H9 (cell line): ENCODE measurements around the gene TXNDC17. TPM values are rescaled to one million over a fixed set of nuclear protein-coding genes. Genes with fewer than 3 reads are reported as not detected.

Experiments used
- DNase-seq: peaks from one replicate; pipeline ENCODE4 v3.0.0-alpha.2; 2017
- H2AFZ ChIP-seq: one replicate; pipeline ENCODE4 v1.6.1; 2013; ENCODE audit warnings: mild to moderate bottlenecking, low read length, control low read depth, moderate library complexity
- H2AK5ac ChIP-seq: 2 replicates; pipeline ENCODE4 v1.6.1; 2013; ENCODE audit warnings: low read length, control low read depth, mixed read lengths; ENCODE audit not compliant: insufficient read length
- H2BK120ac ChIP-seq: one replicate; pipeline ENCODE4 v1.6.1; 2013; ENCODE audit warnings: low read depth, mild to moderate bottlenecking, low read length, control low read depth, inconsistent platforms; ENCODE audit not compliant: poor library complexity, severe bottlenecking
- H2BK12ac ChIP-seq: 2 replicates; pipeline ENCODE4 v1.6.1; 2013; ENCODE audit warnings: low read length, control low read depth, mixed read lengths, low read depth; ENCODE audit not compliant: insufficient read length
- H2BK15ac ChIP-seq: 2 replicates; pipeline ENCODE4 v1.6.1; 2013; ENCODE audit warnings: low read depth, low read length, control low read depth
- H2BK20ac ChIP-seq: one replicate; pipeline ENCODE4 v1.6.1; 2013; ENCODE audit warnings: low read depth, mild to moderate bottlenecking, low read length, control low read depth, inconsistent platforms; ENCODE audit not compliant: poor library complexity, severe bottlenecking
- H2BK5ac ChIP-seq: 2 replicates; pipeline ENCODE4 v1.6.1; 2013; ENCODE audit warnings: low read length, control low read depth, mixed read lengths; ENCODE audit not compliant: insufficient read length
- H3K14ac ChIP-seq: 2 replicates; pipeline ENCODE4 v1.6.1; 2013; ENCODE audit warnings: low read length, control low read depth; ENCODE audit not compliant: insufficient read depth
- H3K18ac ChIP-seq: 2 replicates; pipeline ENCODE4 v1.6.1; 2013; ENCODE audit warnings: low read depth, mild to moderate bottlenecking, mixed read lengths, low read length, control low read depth; ENCODE audit not compliant: insufficient read length
- H3K23ac ChIP-seq: 2 replicates; pipeline ENCODE4 v1.6.1; 2013; ENCODE audit warnings: low read length, control low read depth, mixed read lengths, low read depth; ENCODE audit not compliant: insufficient read length
- H3K23me2 ChIP-seq: 2 replicates; pipeline ENCODE4 v1.6.1; 2013; ENCODE audit warnings: low read depth, mild to moderate bottlenecking, mixed read lengths, low read length, control low read depth; ENCODE audit not compliant: insufficient read length, poor library complexity, severe bottlenecking
- H3K27ac ChIP-seq: 2 replicates; pipeline ENCODE4 v1.5.1; 2013; ENCODE audit warnings: low read length, control low read depth, mixed read lengths, low read depth; ENCODE audit not compliant: insufficient read length
- H3K27me3 ChIP-seq: 2 replicates; pipeline ENCODE4 v1.6.1; 2013; ENCODE audit warnings: low read length, control low read depth, inconsistent platforms; ENCODE audit not compliant: insufficient read depth
- H3K4ac ChIP-seq: 2 replicates; pipeline ENCODE4 v1.6.1; 2013; ENCODE audit warnings: low read depth, mild to moderate bottlenecking, control low read depth, inconsistent platforms, low read length, moderate library complexity
- H3K4me1 ChIP-seq: 2 replicates; pipeline ENCODE4 v1.6.1; 2013; ENCODE audit warnings: low read length, control low read depth, inconsistent platforms; ENCODE audit not compliant: insufficient read depth
- H3K4me2 ChIP-seq: 2 replicates; pipeline ENCODE4 v1.6.1; 2013; ENCODE audit warnings: low read length, control low read depth, mixed read lengths; ENCODE audit not compliant: insufficient read length, insufficient read depth
- H3K56ac ChIP-seq: 2 replicates; pipeline ENCODE4 v1.6.1; 2013; ENCODE audit warnings: low read depth, mild to moderate bottlenecking, mixed read lengths, low read length, control low read depth; ENCODE audit not compliant: insufficient read length
- H3K79me1 ChIP-seq: 2 replicates; pipeline ENCODE4 v1.6.1; 2013; ENCODE audit warnings: low read depth, mild to moderate bottlenecking, moderate library complexity, low read length, control low read depth, inconsistent platforms; ENCODE audit not compliant: insufficient read depth, poor library complexity, severe bottlenecking
- H3K79me2 ChIP-seq: 2 replicates; pipeline ENCODE4 v1.6.1; 2013; ENCODE audit warnings: low read length, control low read depth, inconsistent platforms; ENCODE audit not compliant: insufficient read depth
- H3K9ac ChIP-seq: 2 replicates; pipeline ENCODE4 v1.6.1; 2013; ENCODE audit warnings: low read length, control low read depth, mixed read lengths; ENCODE audit not compliant: insufficient read length; ENCODE audit errors: extremely low read depth
- H3K9me3 ChIP-seq: one replicate; pipeline ENCODE4 v1.6.1; 2013; ENCODE audit warnings: low read depth, low read length, inconsistent platforms; ENCODE audit not compliant: control insufficient read depth
- H3T11ph ChIP-seq: one replicate; pipeline ENCODE4 v1.6.1; 2013; ENCODE audit warnings: mild to moderate bottlenecking, low read length, control low read depth, inconsistent platforms
- H4K20me1 ChIP-seq: one replicate; pipeline ENCODE4 v1.6.1; 2013; ENCODE audit not compliant: control insufficient read depth, insufficient read length, insufficient read depth
- H4K5ac ChIP-seq: 2 replicates; pipeline ENCODE4 v1.6.1; 2013; ENCODE audit warnings: low read depth, mild to moderate bottlenecking, mixed read lengths, low read length, control low read depth; ENCODE audit not compliant: insufficient read length
- H4K8ac ChIP-seq: replicated peaks from 2 replicates; pipeline ENCODE4 v1.6.1; 2013; ENCODE audit warnings: low read length, control low read depth, mixed read lengths, low read depth; ENCODE audit not compliant: insufficient read length
- H4K91ac ChIP-seq: 2 replicates; pipeline ENCODE4 v1.6.1; 2013; ENCODE audit warnings: low read depth, mild to moderate bottlenecking, moderate library complexity, mixed read lengths, low read length, control low read depth; ENCODE audit not compliant: insufficient read length
- H3K27ac Mint-ChIP-seq, 3 experiments: 2 replicates in 2 of 3; 3 replicates in 1 of 3; pipeline ENCODE4 v1.8.0; 2020 to 2021; ENCODE audit warnings: mixed read lengths in 3 of 3, mild to moderate bottlenecking in 1 of 3, moderate library complexity in 1 of 3
- H3K27me3 Mint-ChIP-seq: 2 replicates; pipeline ENCODE4 v1.8.0; 2021; ENCODE audit warnings: low read depth, mild to moderate bottlenecking, moderate library complexity, mixed read lengths
- H3K36me3 Mint-ChIP-seq, 3 experiments: 2 replicates in 2 of 3; 3 replicates in 1 of 3; pipeline ENCODE4 v1.8.0; 2020 to 2021; ENCODE audit warnings: low read depth in 3 of 3, mixed read lengths in 3 of 3; ENCODE audit not compliant: insufficient read depth in 1 of 3
- H3K4me1 Mint-ChIP-seq, 2 experiments: 2 replicates each; pipeline ENCODE4 v1.8.0; 2020; ENCODE audit warnings: mixed read lengths in 2 of 2
- H3K4me3 Mint-ChIP-seq, 2 experiments: 2 replicates in 1 of 2; 3 replicates in 1 of 2; pipeline ENCODE4 v1.8.0; 2020 to 2021; ENCODE audit warnings: mild to moderate bottlenecking in 2 of 2, mixed read lengths in 2 of 2, moderate library complexity in 1 of 2
- H3K9me3 Mint-ChIP-seq, 2 experiments: 2 replicates in 1 of 2; 3 replicates in 1 of 2; pipeline ENCODE4 v1.8.0; 2020; ENCODE audit warnings: mild to moderate bottlenecking in 2 of 2, mixed read lengths in 2 of 2, moderate library complexity in 1 of 2
- WGBS: extraction: QIAGEN DNeasy Blood & Tissue Kit; methylation state at CpG from one replicate; pipeline ENCODE4 v1.1.7; 2013; ENCODE audit warnings: missing lambda C conversion rate, low lambda C conversion rate, mixed read lengths; ENCODE audit not compliant: insufficient read length; ENCODE audit errors: extremely low coverage; 5-methylcytosine and 5-hydroxymethylcytosine counted together
- total RNA-seq: library from RNA; stranded (reverse); gene quantifications from 2 replicates; pipeline ENCODE4 v1.2.1, GENCODE V29; 2021
- TF ChIP-seq, protein P1 (sequence below): fragments of 200-600 bp; sonication (generic); conservative IDR thresholded peaks from 3 replicates; pipeline ENCODE4 v1.8.0; 2021; ENCODE audit warnings: antibody characterized with exemption, mild to moderate bottlenecking

The TXNDC17 gene
- total RNA-seq, 1 experiment from 2014 or later, result 170 TPM

DNA sequence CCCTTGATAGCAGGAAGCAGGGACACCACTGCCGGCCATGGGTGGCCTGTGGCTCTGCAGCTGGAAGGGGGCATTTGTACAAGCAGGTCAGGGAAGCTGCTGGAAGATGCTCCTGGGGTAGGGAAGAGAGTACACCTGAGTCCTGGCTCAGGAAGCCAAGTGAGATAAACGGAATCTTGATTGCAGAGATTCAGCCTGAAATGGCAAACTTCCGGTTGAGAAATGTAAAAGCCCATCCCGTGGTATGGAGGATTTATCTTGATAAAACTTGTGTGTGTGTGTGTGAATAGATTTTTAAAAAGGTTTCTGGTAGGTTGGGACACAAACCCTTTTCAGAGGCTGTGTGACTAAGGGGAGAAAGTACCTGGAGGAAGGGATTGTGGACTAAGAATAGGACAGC, 40.3 kb downstream of the TXNDC17 start:
- Histone ChIP-seq H2BK5ac (no peak overlapping the region), H3K9me3 (no peaks in the 10 kb centered on the region), H2BK20ac (no peak overlapping the region), H3K56ac (no peak overlapping the region), H2AK5ac (no peak overlapping the region), H3K23me2 (no peaks in the 10 kb centered on the region), H2AFZ (no peak overlapping the region), H4K20me1 (no peaks in the 10 kb centered on the region), H3K18ac (no peak overlapping the region), H2BK12ac (no peak overlapping the region), H4K91ac (no peak overlapping the region), H3K27ac (no peak overlapping the region), H3K79me2 (no peaks in the 10 kb centered on the region), H2BK15ac (no peak overlapping the region), H4K8ac (no peak overlapping the region), H3K4me2 (no peak overlapping the region), H3K27me3 (no peaks in the 10 kb centered on the region), H3K14ac (no peak overlapping the region), H3K9ac (no peak overlapping the region), H3K79me1 (no peaks in the 10 kb centered on the region), H3K23ac (no peak overlapping the region), H4K5ac (no peak overlapping the region), H3T11ph (no peak overlapping the region), H3K4ac (no peak overlapping the region), H2BK120ac (no peak overlapping the region), H3K4me1 (no peaks in the 10 kb centered on the region)
- no peak overlapping the region for H3K27ac Mint-ChIP-seq
- H3K4me1 Mint-ChIP-seq, result peaks cover 2 to 5% of the 10 kb centered on the region in 2 experiments; a peak in 2 of 4 replicates
- TF ChIP-seq, protein P1, sequence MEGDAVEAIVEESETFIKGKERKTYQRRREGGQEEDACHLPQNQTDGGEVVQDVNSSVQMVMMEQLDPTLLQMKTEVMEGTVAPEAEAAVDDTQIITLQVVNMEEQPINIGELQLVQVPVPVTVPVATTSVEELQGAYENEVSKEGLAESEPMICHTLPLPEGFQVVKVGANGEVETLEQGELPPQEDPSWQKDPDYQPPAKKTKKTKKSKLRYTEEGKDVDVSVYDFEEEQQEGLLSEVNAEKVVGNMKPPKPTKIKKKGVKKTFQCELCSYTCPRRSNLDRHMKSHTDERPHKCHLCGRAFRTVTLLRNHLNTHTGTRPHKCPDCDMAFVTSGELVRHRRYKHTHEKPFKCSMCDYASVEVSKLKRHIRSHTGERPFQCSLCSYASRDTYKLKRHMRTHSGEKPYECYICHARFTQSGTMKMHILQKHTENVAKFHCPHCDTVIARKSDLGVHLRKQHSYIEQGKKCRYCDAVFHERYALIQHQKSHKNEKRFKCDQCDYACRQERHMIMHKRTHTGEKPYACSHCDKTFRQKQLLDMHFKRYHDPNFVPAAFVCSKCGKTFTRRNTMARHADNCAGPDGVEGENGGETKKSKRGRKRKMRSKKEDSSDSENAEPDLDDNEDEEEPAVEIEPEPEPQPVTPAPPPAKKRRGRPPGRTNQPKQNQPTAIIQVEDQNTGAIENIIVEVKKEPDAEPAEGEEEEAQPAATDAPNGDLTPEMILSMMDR, result no peak
- no peak overlapping the region for H3K4me3 Mint-ChIP-seq
- peaks cover 5% of the 10 kb centered on the region for H3K27me3 Mint-ChIP-seq
- H3K9me3 Mint-ChIP-seq, result no peaks in the 10 kb centered on the region; a peak in 1 of 5 replicates
- H3K36me3 Mint-ChIP-seq, result no peaks in the 10 kb centered on the region
- WGBS, result no CpG with 5 or more reads among the region's 4 CpGs
- no peak for DNase-seq
